ENCODE results near the gene CEP41. TPM values are rescaled to one million over a fixed set of nuclear protein-coding genes. Genes with fewer than 3 reads are reported as not detected.

CEP41 gene
- total RNA-seq, 1 donor: 21.6 TPM

DNA sequence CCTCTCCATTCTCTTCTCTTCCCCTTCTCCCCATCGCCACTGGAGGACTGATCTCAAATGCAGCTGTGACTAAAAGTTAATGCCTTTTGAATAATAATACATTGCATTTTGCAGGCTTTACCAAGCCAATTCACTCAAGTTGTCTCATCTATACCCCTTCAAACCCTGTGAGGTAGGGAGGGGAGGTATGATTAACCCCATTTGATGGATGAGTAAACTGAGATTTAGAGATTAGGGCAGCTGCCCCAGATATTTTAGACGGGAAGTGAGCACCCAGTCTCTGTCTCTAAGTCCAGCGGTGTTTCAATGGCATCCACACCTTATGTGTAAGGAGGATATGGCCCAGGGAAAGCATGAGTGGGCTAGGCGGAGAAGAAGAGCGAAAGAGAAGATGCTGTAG, 95.1 kb downstream of the CEP41 start:
- TF ChIP-seq CTCF (IDR thresholded peaks at IDR 0.05; ENCODE audit: insufficient read depth, low read length): no peak
- no peak overlapping the region for H3K4me3 ChIP-seq (ENCODE audit: low read depth, low read length)
- no peak for DNase-seq (ENCODE audit: low read depth)

- TF ChIP-seq CTCF (IDR thresholded peaks at IDR 0.05; ENCODE audit: insufficient read depth, low read length): no peak
- peak overlapping the region; percentile 14 for H3K4me3 ChIP-seq (ENCODE audit: low read depth, low read length)
- no peak for DNase-seq (ENCODE audit: low read depth)
These were observed 95.7 kb downstream of the CEP41 start for GRCh38 chr7:130345136-130345535.

- TF ChIP-seq CTCF (IDR thresholded peaks at IDR 0.05; ENCODE audit: insufficient read depth, low read length): no peak
- no peak for DNase-seq (ENCODE audit: low read depth)
- peak within 1 kb of the TSS; percentile 14 for H3K4me3 ChIP-seq (ENCODE audit: low read depth, low read length)
These were observed 96.4 kb downstream of the CEP41 start, which contains the start of gene CPA5 for GRCh38 chr7:130344271-130344866. TSS of gene CPA5 (plus strand) at chr7:130344816. CDS start at chr7:130346486, 1,670 bp downstream.

Small RNA genes lying within 50 kb of the gene (small RNA-seq; reads per million reads assigned to genes)
- gene RF02148 (not detected), gene RF02149 (not detected), gene RF02150 (not detected)

Other genes starting within 250 kb of the CEP41 start
- 5.2 and 33.4 TPM in 2 replicates for gene TMEM209, start 235.6 kb downstream of the CEP41 start, total RNA-seq (ENCODE audit: low replicate concordance)
- not detected in 2 replicates for gene SSMEM1, start 233.2 kb downstream of the CEP41 start, total RNA-seq (ENCODE audit: low replicate concordance)
- gene CPA2, start 174.2 kb downstream of the CEP41 start, total RNA-seq (ENCODE audit: low replicate concordance): not detected in 2 replicates
- gene CPA4, start 147.9 kb downstream of the CEP41 start, total RNA-seq (ENCODE audit: low replicate concordance): 7.7 and 29.6 TPM in 2 replicates
- gene CPA5, start 96.2 kb downstream of the CEP41 start, total RNA-seq (ENCODE audit: low replicate concordance): 0.09 TPM in 1 of 2 replicates, not detected in the other
- 0.45 and 0.90 TPM in 2 replicates for gene CPA1, start 60.5 kb downstream of the CEP41 start, total RNA-seq (ENCODE audit: low replicate concordance)
- gene MEST, start 51.1 kb upstream of the CEP41 start, total RNA-seq (ENCODE audit: low replicate concordance): 63.0 and 236 TPM in 2 replicates
- 43.7 and 46.9 TPM in 2 replicates for gene COPG2, start 227.7 kb upstream of the CEP41 start, total RNA-seq (ENCODE audit: low replicate concordance)
- gene TSGA13, start 245.5 kb upstream of the CEP41 start, total RNA-seq (ENCODE audit: low replicate concordance): not detected in 2 replicates